Measurements from ENCODE around the gene AGK. TPM values are rescaled to one million over a fixed set of nuclear protein-coding genes. Genes with fewer than 3 reads are reported as not detected.

AGK gene
- polyA plus RNA-seq, 2 of the 4 experiments (the other 2 are of a cell fraction), result 29.6 to 63.5 TPM

DNA sequence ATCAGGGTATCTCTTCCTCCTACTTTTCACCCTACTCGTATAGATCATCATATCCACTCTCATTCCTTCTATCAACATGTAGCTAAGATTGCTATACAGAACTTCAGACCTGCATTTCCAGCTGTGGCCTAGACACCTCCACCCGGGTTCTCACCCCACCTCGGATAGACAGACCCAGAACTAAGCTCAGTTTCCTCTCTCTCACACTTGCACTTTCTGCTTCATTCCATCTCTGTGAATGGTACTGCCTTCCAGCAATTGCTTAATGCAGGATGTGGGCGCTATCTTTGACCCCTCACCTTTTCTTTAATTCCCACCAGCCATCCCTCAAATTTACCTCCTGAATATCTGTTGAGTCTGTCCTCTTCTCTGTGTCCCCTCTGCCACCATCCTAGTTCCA, 35.7 kb downstream of the AGK start:
- H3K4me1 ChIP-seq, result peaks cover 56% of the 10 kb centered on the region
- ChIA-PET POLR2A (no interaction called here), CTCF (no interaction called here)
- H3K4me2 ChIP-seq, result peak overlapping the region; percentile 65
- TF ChIP-seq FOXS1 (CRISPR knock-in tag; IDR thresholded peaks at IDR 0.05) (no peak), ZSCAN20 (CRISPR knock-in tag; IDR thresholded peaks at IDR 0.05) (no peak), JUNB (IDR thresholded peaks at IDR 0.05) (no peak), NPAS2 (CRISPR knock-in tag; IDR thresholded peaks at IDR 0.05; ENCODE audit: borderline replicate concordance) (no peak), BHLHE40 (IDR thresholded peaks at IDR 0.05; ENCODE audit: low read depth, low read length) (no peak), FOSL2 (IDR thresholded peaks at IDR 0.05) (no peak), FOSL2 (CRISPR knock-in tag; IDR thresholded peaks at IDR 0.05) (no peak), RNF2 (IDR thresholded peaks at IDR 0.05; ENCODE audit: borderline replicate concordance, low read depth) (no peak), RFX5 (IDR thresholded peaks at IDR 0.05) (no peak), JUN (IDR thresholded peaks at IDR 0.05) (no peak), EHMT2 (IDR thresholded peaks at IDR 0.05; ENCODE audit: low read depth) (no peak), MAFK (IDR thresholded peaks at IDR 0.05; ENCODE audit: partially characterized antibody) (no peak), NFE2L2 (conservative IDR thresholded peaks at IDR 0.05; ENCODE audit: low read length) (no peak), CHD2 (IDR thresholded peaks at IDR 0.05; ENCODE audit: low read length, partially characterized antibody) (no peak), SREBF2 (IDR thresholded peaks at IDR 0.05) (no peak)
- TF ChIP-seq, protein P1, sequence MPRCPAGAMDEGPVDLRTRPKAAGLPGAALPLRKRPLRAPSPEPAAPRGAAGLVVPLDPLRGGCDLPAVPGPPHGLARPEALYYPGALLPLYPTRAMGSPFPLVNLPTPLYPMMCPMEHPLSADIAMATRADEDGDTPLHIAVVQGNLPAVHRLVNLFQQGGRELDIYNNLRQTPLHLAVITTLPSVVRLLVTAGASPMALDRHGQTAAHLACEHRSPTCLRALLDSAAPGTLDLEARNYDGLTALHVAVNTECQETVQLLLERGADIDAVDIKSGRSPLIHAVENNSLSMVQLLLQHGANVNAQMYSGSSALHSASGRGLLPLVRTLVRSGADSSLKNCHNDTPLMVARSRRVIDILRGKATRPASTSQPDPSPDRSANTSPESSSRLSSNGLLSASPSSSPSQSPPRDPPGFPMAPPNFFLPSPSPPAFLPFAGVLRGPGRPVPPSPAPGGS (IDR thresholded peaks at IDR 0.05), result no peak
- TF ChIP-seq, protein P2, sequence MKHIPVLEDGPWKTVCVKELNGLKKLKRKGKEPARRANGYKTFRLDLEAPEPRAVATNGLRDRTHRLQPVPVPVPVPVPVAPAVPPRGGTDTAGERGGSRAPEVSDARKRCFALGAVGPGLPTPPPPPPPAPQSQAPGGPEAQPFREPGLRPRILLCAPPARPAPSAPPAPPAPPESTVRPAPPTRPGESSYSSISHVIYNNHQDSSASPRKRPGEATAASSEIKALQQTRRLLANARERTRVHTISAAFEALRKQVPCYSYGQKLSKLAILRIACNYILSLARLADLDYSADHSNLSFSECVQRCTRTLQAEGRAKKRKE (CRISPR knock-in tag; IDR thresholded peaks at IDR 0.05; ENCODE audit: low read depth), result no peak
- ATAC-seq (peak in 1 of 2 experiments; percentile 17; a peak in 3 of 6 replicates), DNase-seq (ENCODE audit: low read depth in 1 of 2, low spot score in 1 of 2) (no peak), FAIRE-seq (no peak)
- no peak overlapping the region for H3K4me3 ChIP-seq
- 84% methylated on average over 4 of the region's 4 CpGs for WGBS (ENCODE audit: missing lambda C conversion rate)
- no peaks in the 10 kb centered on the region for H3K9me3 ChIP-seq
- H3K27ac ChIP-seq, result peak overlapping the region; percentile 77 to 81

DNA sequence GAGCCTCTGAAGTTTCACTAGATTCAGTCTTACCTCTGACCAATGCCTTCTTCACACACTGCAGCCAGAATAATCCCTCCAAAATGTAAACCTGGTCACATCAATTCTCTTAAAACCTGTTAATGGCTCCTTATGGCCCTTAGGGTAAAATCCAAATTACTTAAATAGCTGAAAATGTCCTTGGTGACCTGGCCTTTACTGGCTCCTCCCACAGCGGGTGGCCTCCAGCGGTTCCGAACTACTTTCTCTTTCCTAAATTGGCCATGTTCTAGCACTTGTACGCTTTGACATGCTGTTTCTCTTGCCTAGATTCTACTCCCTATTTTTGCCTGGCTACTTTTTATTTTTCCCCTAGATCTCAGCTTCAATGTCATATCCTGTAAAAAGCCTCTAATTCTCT, 36.1 kb downstream of the AGK start:
- Histone ChIP-seq H3K9me3 (no peaks in the 10 kb centered on the region), H3K27ac (peak overlapping the region; percentile 77 to 81), H3K4me1 (peaks cover 56% of the 10 kb centered on the region), H3K4me2 (peak overlapping the region; percentile 65; the same call in 2 of the 3 replicates), H3K4me3 (no peak overlapping the region)
- 95% methylated on average over 4 of the region's 4 CpGs for WGBS (ENCODE audit: missing lambda C conversion rate)
- DNase-seq (ENCODE audit: low read depth in 1 of 2, low spot score in 1 of 2) (no peak), ATAC-seq (no peak), FAIRE-seq (no peak)
- ChIA-PET CTCF (no interaction called here), POLR2A (no interaction called here)
- TF ChIP-seq HOXA7 (CRISPR knock-in tag; IDR thresholded peaks at IDR 0.05) (no peak), EHF (CRISPR knock-in tag; IDR thresholded peaks at IDR 0.05) (no peak), KDM5A (IDR thresholded peaks at IDR 0.05) (no peak), NR3C1 (IDR thresholded peaks at IDR 0.05) (no peak)
- TF ChIP-seq, protein P3, sequence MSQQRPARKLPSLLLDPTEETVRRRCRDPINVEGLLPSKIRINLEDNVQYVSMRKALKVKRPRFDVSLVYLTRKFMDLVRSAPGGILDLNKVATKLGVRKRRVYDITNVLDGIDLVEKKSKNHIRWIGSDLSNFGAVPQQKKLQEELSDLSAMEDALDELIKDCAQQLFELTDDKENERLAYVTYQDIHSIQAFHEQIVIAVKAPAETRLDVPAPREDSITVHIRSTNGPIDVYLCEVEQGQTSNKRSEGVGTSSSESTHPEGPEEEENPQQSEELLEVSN (IDR thresholded peaks at IDR 0.05; ENCODE audit: borderline replicate concordance, low read depth), result no peak

DNA sequence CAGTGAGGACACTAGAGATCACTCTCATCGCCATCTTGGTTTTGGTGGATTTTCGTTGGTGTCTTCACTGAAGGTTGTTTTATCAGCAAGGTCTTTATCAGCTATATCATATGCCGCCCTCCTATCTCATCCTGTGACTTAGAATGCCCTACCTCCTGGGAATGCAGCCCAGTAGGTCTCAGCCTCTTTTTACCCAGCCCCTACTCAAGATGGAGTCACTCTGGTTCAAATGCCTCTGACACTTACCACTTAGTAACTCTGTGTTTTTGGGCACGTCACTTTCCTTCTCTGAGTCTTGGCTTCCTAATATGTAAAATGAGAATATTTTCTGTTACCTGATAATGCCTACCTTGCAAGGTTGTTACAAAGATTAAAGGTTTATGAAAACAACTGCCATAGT, 37.7 kb downstream of the AGK start:
- Histone ChIP-seq H3K4me1 (peaks cover 70% of the 10 kb centered on the region), H3K4me3 (no peak overlapping the region), H3K9me3 (no peaks in the 10 kb centered on the region), H3K4me2 (no peak overlapping the region), H3K27ac (no peak overlapping the region)
- ATAC-seq, result no peak
- POLR2A ChIA-PET, result no interaction called here
- no peak for DNase-seq (ENCODE audit: low read depth in 1 of 2, low spot score in 1 of 2)
- WGBS (ENCODE audit: missing lambda C conversion rate), result 95% methylated on average over 4 of the region's 4 CpGs
- CTCF ChIA-PET, result interaction anchor here (0.7 to 1.5 kb wide), 2 partner anchors 12 to 331 kb away, joined by 3 to 4 read pairs; no protein-coding TSS in a partner anchor
- no peak for FAIRE-seq
- TF ChIP-seq HDAC2 (IDR thresholded peaks at IDR 0.05) (no peak), MYC (IDR thresholded peaks at IDR 0.05; ENCODE audit: borderline replicate concordance, low read length) (no peak), NPAS2 (CRISPR knock-in tag; IDR thresholded peaks at IDR 0.05; ENCODE audit: borderline replicate concordance) (no peak), EHF (CRISPR knock-in tag; IDR thresholded peaks at IDR 0.05) (no peak), NFE2L2 (conservative IDR thresholded peaks at IDR 0.05; ENCODE audit: low read length) (no peak), HOXB13 (CRISPR knock-in tag; IDR thresholded peaks at IDR 0.05; ENCODE audit: low read depth) (no peak), ZC3H11A (IDR thresholded peaks at IDR 0.05) (no peak)
- TF ChIP-seq, protein P4, sequence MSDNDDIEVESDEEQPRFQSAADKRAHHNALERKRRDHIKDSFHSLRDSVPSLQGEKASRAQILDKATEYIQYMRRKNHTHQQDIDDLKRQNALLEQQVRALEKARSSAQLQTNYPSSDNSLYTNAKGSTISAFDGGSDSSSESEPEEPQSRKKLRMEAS (IDR thresholded peaks at IDR 0.05), result no peak
- TF ChIP-seq, protein P2 (CRISPR knock-in tag; IDR thresholded peaks at IDR 0.05; ENCODE audit: low read depth), result no peak
- TF ChIP-seq, protein P5, sequence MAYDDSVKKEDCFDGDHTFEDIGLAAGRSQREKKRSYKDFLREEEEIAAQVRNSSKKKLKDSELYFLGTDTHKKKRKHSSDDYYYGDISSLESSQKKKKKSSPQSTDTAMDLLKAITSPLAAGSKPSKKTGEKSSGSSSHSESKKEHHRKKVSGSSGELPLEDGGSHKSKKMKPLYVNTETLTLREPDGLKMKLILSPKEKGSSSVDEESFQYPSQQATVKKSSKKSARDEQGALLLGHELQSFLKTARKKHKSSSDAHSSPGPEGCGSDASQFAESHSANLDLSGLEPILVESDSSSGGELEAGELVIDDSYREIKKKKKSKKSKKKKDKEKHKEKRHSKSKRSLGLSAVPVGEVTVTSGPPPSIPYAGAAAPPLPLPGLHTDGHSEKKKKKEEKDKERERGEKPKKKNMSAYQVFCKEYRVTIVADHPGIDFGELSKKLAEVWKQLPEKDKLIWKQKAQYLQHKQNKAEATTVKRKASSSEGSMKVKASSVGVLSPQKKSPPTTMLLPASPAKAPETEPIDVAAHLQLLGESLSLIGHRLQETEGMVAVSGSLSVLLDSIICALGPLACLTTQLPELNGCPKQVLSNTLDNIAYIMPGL (CRISPR knock-in tag; IDR thresholded peaks at IDR 0.05; ENCODE audit: borderline replicate concordance), result no peak
- TF ChIP-seq, protein P1 (IDR thresholded peaks at IDR 0.05), result no peak

All from A549 (cell line).